OCI-LY3 (cell line): ENCODE results near the gene CLPSL2.

Experiments used
- CTCF ChIP-seq: fragments of 200-600, 300-600 bp; sonication (generic); IDR thresholded peaks from 2 replicates; pipeline ENCODE4 v1.5.1; 2014; ENCODE audit warnings: antibody characterized with exemption, low read length, low read depth
- EZH2phosphoT487 ChIP-seq: fragments of 200-600 bp; shearing (Covaris generic); IDR thresholded peaks from 2 replicates; pipeline ENCODE4 v1.6.1; 2018; ENCODE audit warnings: antibody characterized with exemption, mixed run types, low read depth

GRCh38 chr6:35755278-35755924 lies 21.0 kb upstream of the CLPSL2 start:
- TF ChIP-seq CTCF (no peak), EZH2phosphoT487 (no peak)
